ENCODE data around the gene ZNF438. TPM values are rescaled to one million over a fixed set of nuclear protein-coding genes. Genes with fewer than 3 reads are reported as not detected.

ZNF438 gene
- 1 to 10 TPM; 3.7 TPM for total RNA-seq

- CTCF ChIA-PET = interaction anchor here (0.5 to 2.7 kb wide), 25 partner anchors 10 to 781 kb away, joined by 3 to 17 read pairs (median 4); no protein-coding TSS in a partner anchor
- intact Hi-C loops (cut with micrococcal nuclease) = loop anchor here (1.0 to 5.0 kb wide), 13 partner anchors 45 to 1005 kb away; partner anchors contain the start of gene ZEB1
- POLR2A ChIA-PET = interaction anchor here (0.7 to 1.8 kb wide), 12 partner anchors 24 to 712 kb away, joined by 3 to 17 read pairs (median 4); partner anchors contain the start of gene ZEB1
Measured at GRCh38 chr10:31031558-31032257, at the start of gene ZNF438. ZNF438 (minus strand) TSS chr10:31031865; CDS start chr10:30877034, 154,831 bp downstream.

GRCh38 chr10:31076610-31076988 lies 44.9 kb upstream of the ZNF438 start:
- no peaks in the 10 kb centered on the region for H3K9me3 Mint-ChIP-seq
- intact Hi-C loops (cut with micrococcal nuclease) = no loop called here
- no peak for DNase-seq
- H3K4me1 Mint-ChIP-seq (ENCODE audit: low read depth) = no peaks in the 10 kb centered on the region
- no peak overlapping the region for H3K4me3 Mint-ChIP-seq
- peaks cover 9% of the 10 kb centered on the region for H3K27me3 Mint-ChIP-seq
- POLR2A ChIA-PET = no interaction called here
- CTCF ChIA-PET = no interaction called here
- no peak overlapping the region for H3K27ac Mint-ChIP-seq
- no peaks in the 10 kb centered on the region for H3K36me3 Mint-ChIP-seq

More at GRCh38 chr10:31031558-31032257, at the start of gene ZNF438:
- Mint-ChIP-seq H3K4me3 (peak within 1 kb of the TSS; percentile 86), H3K27ac (peak within 1 kb of the TSS; percentile 96), H3K27me3 (no peaks in the 10 kb centered on the region), H3K4me1 (ENCODE audit: low read depth) (peaks cover 13% of the 10 kb centered on the region), H3K9me3 (no peaks in the 10 kb centered on the region), H3K36me3 (no peaks in the 10 kb centered on the region)
- DNase-seq = peak; percentile 96

GRCh38 chr10:31075881-31076609 lies 44.4 kb upstream of the ZNF438 start:
- CTCF ChIA-PET = no interaction called here
- DNase-seq = no peak

GRCh38 chr10:31075434-31075833 lies 43.8 kb upstream of the ZNF438 start:
- Mint-ChIP-seq H3K9me3 (no peaks in the 10 kb centered on the region), H3K4me1 (ENCODE audit: low read depth) (no peaks in the 10 kb centered on the region), H3K27ac (no peak overlapping the region), H3K27me3 (peaks cover 9% of the 10 kb centered on the region), H3K4me3 (no peak overlapping the region), H3K36me3 (no peaks in the 10 kb centered on the region)
- CTCF ChIA-PET = no interaction called here
- no peak for DNase-seq
- intact Hi-C loops (cut with micrococcal nuclease) = no loop called here
- POLR2A ChIA-PET = no interaction called here

More at GRCh38 chr10:31075881-31076609, 44.4 kb upstream of the ZNF438 start:
- peaks cover 9% of the 10 kb centered on the region for H3K27me3 Mint-ChIP-seq
- POLR2A ChIA-PET = no interaction called here
- no peak overlapping the region for H3K4me3 Mint-ChIP-seq
- H3K36me3 Mint-ChIP-seq = no peaks in the 10 kb centered on the region
- no peak overlapping the region for H3K27ac Mint-ChIP-seq
- H3K4me1 Mint-ChIP-seq (ENCODE audit: low read depth) = no peaks in the 10 kb centered on the region
- intact Hi-C loops (cut with micrococcal nuclease) = no loop called here
- no peaks in the 10 kb centered on the region for H3K9me3 Mint-ChIP-seq

GRCh38 chr10:31074722-31075086 lies 43.0 kb upstream of the ZNF438 start:
- CTCF ChIA-PET = no interaction called here
- H3K27ac Mint-ChIP-seq = no peak overlapping the region

GRCh38 chr10:31073996-31074721 lies 42.5 kb upstream of the ZNF438 start:
- Mint-ChIP-seq H3K4me1 (ENCODE audit: low read depth) (no peaks in the 10 kb centered on the region), H3K36me3 (no peaks in the 10 kb centered on the region), H3K27me3 (peaks cover 16% of the 10 kb centered on the region), H3K4me3 (no peak overlapping the region), H3K27ac (no peak overlapping the region), H3K9me3 (no peaks in the 10 kb centered on the region)
- ChIA-PET CTCF (interaction anchor here (0.6 kb wide), 1 partner anchor 434 kb away, joined by 3 read pairs; no protein-coding TSS in a partner anchor), POLR2A (no interaction called here)
- DNase-seq = no peak
- intact Hi-C loops (cut with micrococcal nuclease) = no loop called here

More at GRCh38 chr10:31074722-31075086, 43.0 kb upstream of the ZNF438 start:
- no peak overlapping the region for H3K4me3 Mint-ChIP-seq
- no peaks in the 10 kb centered on the region for H3K36me3 Mint-ChIP-seq
- H3K27me3 Mint-ChIP-seq = peaks cover 13% of the 10 kb centered on the region
- POLR2A ChIA-PET = no interaction called here
- no peaks in the 10 kb centered on the region for H3K9me3 Mint-ChIP-seq
- no peak for DNase-seq
- intact Hi-C loops (cut with micrococcal nuclease) = no loop called here
- H3K4me1 Mint-ChIP-seq (ENCODE audit: low read depth) = no peaks in the 10 kb centered on the region

GRCh38 chr10:31073211-31073610 lies 41.5 kb upstream of the ZNF438 start:
- ChIA-PET CTCF (interaction anchor here (1.7 kb wide), 1 partner anchor 10 kb away, joined by 9 read pairs; no protein-coding TSS in a partner anchor), POLR2A (no interaction called here)
- H3K36me3 Mint-ChIP-seq = no peaks in the 10 kb centered on the region
- peaks cover 17% of the 10 kb centered on the region for H3K27me3 Mint-ChIP-seq
- no peak overlapping the region for H3K27ac Mint-ChIP-seq
- no peaks in the 10 kb centered on the region for H3K9me3 Mint-ChIP-seq
- no peak overlapping the region for H3K4me3 Mint-ChIP-seq
- no peak for DNase-seq
- no peaks in the 10 kb centered on the region for H3K4me1 Mint-ChIP-seq (ENCODE audit: low read depth)
- intact Hi-C loops (cut with micrococcal nuclease) = no loop called here

- ChIA-PET CTCF (interaction anchor here (1.7 kb wide), 1 partner anchor 11 kb away, joined by 9 read pairs; no protein-coding TSS in a partner anchor), POLR2A (no interaction called here)
- Mint-ChIP-seq H3K36me3 (no peaks in the 10 kb centered on the region), H3K27me3 (peaks cover 19% of the 10 kb centered on the region), H3K9me3 (no peaks in the 10 kb centered on the region), H3K4me1 (ENCODE audit: low read depth) (no peaks in the 10 kb centered on the region), H3K27ac (no peak overlapping the region), H3K4me3 (no peak overlapping the region)
- intact Hi-C loops (cut with micrococcal nuclease) = no loop called here
- DNase-seq = no peak
Measured at GRCh38 chr10:31072451-31072850, 40.8 kb upstream of the ZNF438 start.

GRCh38 chr10:31071232-31072005 lies 39.8 kb upstream of the ZNF438 start:
- CTCF ChIA-PET = interaction anchor here (0.6 kb wide), 1 partner anchor 287 kb away, joined by 3 read pairs; no protein-coding TSS in a partner anchor
- no peaks in the 10 kb centered on the region for H3K36me3 Mint-ChIP-seq
- intact Hi-C loops (cut with micrococcal nuclease) = no loop called here

GRCh38 chr10:31070691-31071090 lies 39.0 kb upstream of the ZNF438 start:
- Mint-ChIP-seq H3K9me3 (no peaks in the 10 kb centered on the region), H3K36me3 (no peaks in the 10 kb centered on the region), H3K27me3 (peaks cover 20% of the 10 kb centered on the region), H3K4me1 (ENCODE audit: low read depth) (no peaks in the 10 kb centered on the region), H3K4me3 (no peak overlapping the region), H3K27ac (no peak overlapping the region)
- intact Hi-C loops (cut with micrococcal nuclease) = no loop called here
- no peak for DNase-seq
- ChIA-PET POLR2A (no interaction called here), CTCF (no interaction called here)

More at GRCh38 chr10:31071232-31072005, 39.8 kb upstream of the ZNF438 start:
- POLR2A ChIA-PET = no interaction called here
- H3K9me3 Mint-ChIP-seq = no peaks in the 10 kb centered on the region
- no peak overlapping the region for H3K4me3 Mint-ChIP-seq
- DNase-seq = no peak
- no peak overlapping the region for H3K27ac Mint-ChIP-seq
- no peaks in the 10 kb centered on the region for H3K4me1 Mint-ChIP-seq (ENCODE audit: low read depth)
- H3K27me3 Mint-ChIP-seq = peaks cover 20% of the 10 kb centered on the region

GRCh38 chr10:31070025-31070424 lies 38.4 kb upstream of the ZNF438 start:
- H3K36me3 Mint-ChIP-seq = no peaks in the 10 kb centered on the region
- intact Hi-C loops (cut with micrococcal nuclease) = no loop called here
- no peaks in the 10 kb centered on the region for H3K9me3 Mint-ChIP-seq
- DNase-seq = no peak
- H3K4me1 Mint-ChIP-seq (ENCODE audit: low read depth) = no peaks in the 10 kb centered on the region
- H3K27me3 Mint-ChIP-seq = peaks cover 20% of the 10 kb centered on the region
- ChIA-PET CTCF (no interaction called here), POLR2A (no interaction called here)
- H3K4me3 Mint-ChIP-seq = no peak overlapping the region
- H3K27ac Mint-ChIP-seq = no peak overlapping the region
